ENCODE results near the gene PHAF1. TPM values are rescaled to one million over a fixed set of nuclear protein-coding genes. Genes with fewer than 3 reads are reported as not detected.
A peak's percentile ranks its signal among the peaks of the same experiment; 100 is the strongest.

Gene PHAF1
- total and polyA plus RNA-seq, 2 of the 13 experiments (the other 11 are each of a cell fraction or from before 2014, with no cell fraction given) = 48.3 to 174 TPM

GRCh38 chr16:67170949-67171649 is 61.4 kb downstream of the PHAF1 start (continued):
- TF ChIP-seq SOX6 (IDR thresholded peaks at IDR 0.05) (no peak), SOX6 (CRISPR knock-in tag; IDR thresholded peaks at IDR 0.05) (no peak), ZNF703 (CRISPR knock-in tag; IDR thresholded peaks at IDR 0.05; ENCODE audit: borderline replicate concordance) (no peak), PREB (CRISPR knock-in tag; IDR thresholded peaks at IDR 0.05) (peak; percentile 50; the same call in 1 of the 2 replicates), HIVEP1 (CRISPR knock-in tag; IDR thresholded peaks at IDR 0.05) (no peak; the same call in 1 of the 2 replicates), REL (CRISPR knock-in tag; conservative IDR thresholded peaks at IDR 0.05) (peak; percentile 82; the same call in 1 of the 2 replicates), ZNF878 (CRISPR knock-in tag; IDR thresholded peaks at IDR 0.05) (no peak), ZNF790 (CRISPR knock-in tag; IDR thresholded peaks at IDR 0.05; ENCODE audit: borderline replicate concordance) (no peak), MIER3 (CRISPR knock-in tag; IDR thresholded peaks at IDR 0.05; ENCODE audit: borderline replicate concordance) (peak; percentile 30; the same call in 1 of the 2 replicates), ARID5B (CRISPR knock-in tag; IDR thresholded peaks at IDR 0.05) (peak; percentile 46; the same call in 1 of the 2 replicates), MAFK (conservative IDR thresholded peaks at IDR 0.05 in 1 of 2, IDR thresholded peaks at IDR 0.05 in 1 of 2; ENCODE audit: low read length in 2 of 2) (no peak), MLXIP (CRISPR knock-in tag; IDR thresholded peaks at IDR 0.05; ENCODE audit: borderline replicate concordance) (no peak), REPIN1 (CRISPR knock-in tag; IDR thresholded peaks at IDR 0.05; ENCODE audit: borderline replicate concordance, low read depth) (no peak), ZNF512B (CRISPR knock-in tag; IDR thresholded peaks at IDR 0.05; ENCODE audit: borderline replicate concordance) (peak; percentile 38; the same call in 1 of the 2 replicates), SOX5 (CRISPR knock-in tag; IDR thresholded peaks at IDR 0.05; ENCODE audit: borderline replicate concordance) (no peak), FOXK2 (IDR thresholded peaks at IDR 0.05) (no peak), ZNF670 (CRISPR knock-in tag; IDR thresholded peaks at IDR 0.05; ENCODE audit: borderline replicate concordance) (no peak), PHF5A (CRISPR knock-in tag; IDR thresholded peaks at IDR 0.05; ENCODE audit: low read depth, unreplicated experiment) (no peak), ZNF235 (CRISPR knock-in tag; IDR thresholded peaks at IDR 0.05; ENCODE audit: borderline replicate concordance) (no peak)

All from HepG2 (cell line).